H1 (cell line): ENCODE data around the gene FERMT2.

Experiments
- EZH2 ChIP-seq: fragments of 200-600 bp; sonication (generic); IDR thresholded peaks from 2 replicates; pipeline ENCODE4 v1.7.1; 2012; ENCODE audit warnings: low read depth, mild to moderate bottlenecking, moderate library complexity, low read length, inconsistent platforms; ENCODE audit not compliant: severe bottlenecking
- JUND ChIP-seq: IDR thresholded peaks from 2 replicates; pipeline ENCODE4 v1.6.1; 2011; ENCODE audit warnings: mild to moderate bottlenecking, improper control_type of control experiment, low read length
- NANOG ChIP-seq: IDR thresholded peaks from 2 replicates; pipeline ENCODE4 v1.6.1; 2011; ENCODE audit warnings: low read length, low read depth, mild to moderate bottlenecking, inconsistent platforms; ENCODE audit not compliant: insufficient read depth, poor library complexity, severe bottlenecking
- POLR2A ChIP-seq, 2 experiments: IDR thresholded peaks; 1 replicate in 1 of 2; 2 replicates in 1 of 2; pipeline ENCODE4 v1.6.1; 2011; ENCODE audit warnings: low read depth in 2 of 2, low read length in 2 of 2, mild to moderate bottlenecking in 2 of 2; ENCODE audit errors: control extremely low read depth in 1 of 2
- SP2 ChIP-seq: IDR thresholded peaks from 2 replicates; pipeline ENCODE4 v1.6.1; 2012; ENCODE audit warnings: mild to moderate bottlenecking, low read length, inconsistent platforms

DNA sequence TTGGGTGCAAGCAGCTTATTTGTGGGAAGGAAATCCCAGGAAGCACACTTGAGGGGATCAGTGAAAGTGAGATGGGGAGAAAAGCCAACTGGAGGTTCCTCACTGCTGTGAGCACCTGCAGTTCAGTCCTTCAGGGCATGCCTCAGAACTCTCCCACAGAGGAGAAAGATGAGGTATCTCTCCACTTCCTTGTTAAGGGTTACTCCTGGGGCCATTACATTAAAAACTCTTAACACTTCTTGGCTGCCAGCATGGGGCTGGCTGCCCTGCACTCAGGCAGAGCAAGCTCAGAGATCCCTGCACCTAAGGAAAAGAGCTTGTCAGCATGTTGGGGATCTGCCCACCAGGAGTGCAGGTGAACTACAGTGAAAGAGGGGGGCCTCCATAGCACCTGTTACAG, 28.8 kb downstream of the FERMT2 start:
- TF ChIP-seq NANOG, result no peak
- TF ChIP-seq SP2, result no peak
- no peak for TF ChIP-seq EZH2
- TF ChIP-seq JUND, result no peak
- TF ChIP-seq POLR2A (IDR thresholded peaks at IDR 0.05; ENCODE audit: control extremely low read depth in 1 of 2, low read depth in 2 of 2, low read length in 2 of 2), result no peak
